ENCODE data around the gene PRSS23.

Gene PRSS23

GRCh38 chr11:86760577-86760976 lies 39.8 kb upstream of the PRSS23 start:
- Histone ChIP-seq H3K9me3 (replicated peaks in 1 of 2; ENCODE audit: control insufficient read depth in 2 of 2, insufficient read depth in 1 of 2, low read depth in 1 of 2, low read length in 2 of 2) (peaks cover 0 to 9% of the 10 kb centered on the region in 2 donors), H3K4me2 (ENCODE audit: insufficient read depth, low read length, poor library complexity, severe bottlenecking) (no peak overlapping the region), H3K27me3 (ENCODE audit: control insufficient read depth in 3 of 3, insufficient read depth in 3 of 3, low read depth in 1 of 3, low read length in 3 of 3) (no peaks in the 10 kb centered on the region), H2AK5ac (ENCODE audit: low read depth, low read length) (no peak overlapping the region), H3K18ac (ENCODE audit: low read length) (no peak overlapping the region), H3K36me3 (replicated peaks in 1 of 2; ENCODE audit: control insufficient read depth in 2 of 2, insufficient read depth in 2 of 2, low read length in 2 of 2) (no peaks in the 10 kb centered on the region), H2BK120ac (ENCODE audit: low read depth, low read length) (no peak overlapping the region), H3K4ac (ENCODE audit: low read length) (no peak overlapping the region), H3K4me1 (ENCODE audit: control insufficient read depth in 2 of 2, insufficient read depth in 1 of 2, low read depth in 1 of 2, low read length in 2 of 2) (peaks cover 0 to 6% of the 10 kb centered on the region in 2 donors), H3K23ac (ENCODE audit: low read depth, low read length, poor library complexity) (no peak overlapping the region), H2BK12ac (ENCODE audit: low read length) (no peak overlapping the region), H2BK15ac (ENCODE audit: low read length) (no peak overlapping the region), H2BK5ac (ENCODE audit: low read length) (no peak overlapping the region), H3K4me3 (ENCODE audit: low read length in 2 of 2) (no peak overlapping the region), H3K79me1 (ENCODE audit: low read depth, low read length) (no peaks in the 10 kb centered on the region), H2AFZ (ENCODE audit: low read length) (no peak overlapping the region), H4K91ac (ENCODE audit: low read depth, low read length, poor library complexity) (no peak overlapping the region), H4K8ac (ENCODE audit: low read depth, low read length) (no peak overlapping the region), H3K9ac (ENCODE audit: low read depth, low read length, poor library complexity) (no peak overlapping the region), H3K14ac (ENCODE audit: low read length) (no peak overlapping the region), H3K27ac (replicated peaks; ENCODE audit: low read length) (no peak overlapping the region)
- no peak for DNase-seq (ENCODE audit: low spot score)
- no CpG with 5 or more reads among the region's 1 CpG for WGBS, 2 donors (ENCODE audit: extremely low coverage in 2 of 2, insufficient read length in 2 of 2, insufficient replicate concordance in 1 of 2)

GRCh38 chr11:86761978-86762377 lies 38.4 kb upstream of the PRSS23 start:
- Histone ChIP-seq H3K27me3 (ENCODE audit: control insufficient read depth in 3 of 3, insufficient read depth in 3 of 3, low read depth in 1 of 3, low read length in 3 of 3) (no peaks in the 10 kb centered on the region), H3K4ac (ENCODE audit: low read length) (no peak overlapping the region), H2BK120ac (ENCODE audit: low read depth, low read length) (no peak overlapping the region), H2BK15ac (ENCODE audit: low read length) (no peak overlapping the region), H2BK12ac (ENCODE audit: low read length) (no peak overlapping the region), H3K79me1 (ENCODE audit: low read depth, low read length) (no peaks in the 10 kb centered on the region), H2AK5ac (ENCODE audit: low read depth, low read length) (no peak overlapping the region), H3K9ac (ENCODE audit: low read depth, low read length, poor library complexity) (no peak overlapping the region), H3K18ac (ENCODE audit: low read length) (no peak overlapping the region), H3K9me3 (replicated peaks in 1 of 2; ENCODE audit: control insufficient read depth in 2 of 2, insufficient read depth in 1 of 2, low read depth in 1 of 2, low read length in 2 of 2) (peaks cover 0 to 9% of the 10 kb centered on the region in 2 donors), H2AFZ (ENCODE audit: low read length) (peak overlapping the region; percentile 19), H3K36me3 (replicated peaks in 1 of 2; ENCODE audit: control insufficient read depth in 2 of 2, insufficient read depth in 2 of 2, low read length in 2 of 2) (no peaks in the 10 kb centered on the region), H4K8ac (ENCODE audit: low read depth, low read length) (no peak overlapping the region), H3K4me2 (ENCODE audit: insufficient read depth, low read length, poor library complexity, severe bottlenecking) (no peak overlapping the region), H3K23ac (ENCODE audit: low read depth, low read length, poor library complexity) (no peak overlapping the region), H3K4me1 (ENCODE audit: control insufficient read depth in 2 of 2, insufficient read depth in 1 of 2, low read depth in 1 of 2, low read length in 2 of 2) (peaks cover 0 to 6% of the 10 kb centered on the region in 2 donors), H2BK5ac (ENCODE audit: low read length) (no peak overlapping the region), H4K91ac (ENCODE audit: low read depth, low read length, poor library complexity) (no peak overlapping the region), H3K4me3 (ENCODE audit: low read length in 2 of 2) (no peak overlapping the region), H3K14ac (ENCODE audit: low read length) (no peak overlapping the region), H3K27ac (replicated peaks; ENCODE audit: low read length) (no peak overlapping the region)
- WGBS, 2 donors (ENCODE audit: extremely low coverage in 2 of 2, insufficient read length in 2 of 2, insufficient replicate concordance in 1 of 2), result no CpG with 5 or more reads among the region's 2 CpGs
- DNase-seq (ENCODE audit: low spot score), result no peak

GRCh38 chr11:86765203-86765602 lies 35.1 kb upstream of the PRSS23 start:
- no peak overlapping the region for H3K9ac ChIP-seq (ENCODE audit: low read depth, low read length, poor library complexity)
- H3K4me3 ChIP-seq (ENCODE audit: low read length in 2 of 2), result no peak overlapping the region
- H2AK5ac ChIP-seq (ENCODE audit: low read depth, low read length), result no peak overlapping the region
- no peak overlapping the region for H3K27ac ChIP-seq (replicated peaks; ENCODE audit: low read length)
- DNase-seq (ENCODE audit: low spot score), result no peak
- H2BK15ac ChIP-seq (ENCODE audit: low read length), result no peak overlapping the region
- no peak overlapping the region for H2BK12ac ChIP-seq (ENCODE audit: low read length)
- no peak overlapping the region for H2BK5ac ChIP-seq (ENCODE audit: low read length)
- no peak overlapping the region for H3K23ac ChIP-seq (ENCODE audit: low read depth, low read length, poor library complexity)
- H3K9me3 ChIP-seq (replicated peaks in 1 of 2; ENCODE audit: control insufficient read depth in 2 of 2, insufficient read depth in 1 of 2, low read depth in 1 of 2, low read length in 2 of 2), result peaks cover 0 to 4% of the 10 kb centered on the region in 2 donors
- H3K18ac ChIP-seq (ENCODE audit: low read length), result peak overlapping the region; percentile 78
- no peak overlapping the region for H4K91ac ChIP-seq (ENCODE audit: low read depth, low read length, poor library complexity)
- H3K27me3 ChIP-seq (ENCODE audit: control insufficient read depth in 3 of 3, insufficient read depth in 3 of 3, low read depth in 1 of 3, low read length in 3 of 3), result no peaks in the 10 kb centered on the region
- H3K14ac ChIP-seq (ENCODE audit: low read length), result no peak overlapping the region
- peaks cover 0 to 11% of the 10 kb centered on the region in 2 donors for H3K4me1 ChIP-seq (ENCODE audit: control insufficient read depth in 2 of 2, insufficient read depth in 1 of 2, low read depth in 1 of 2, low read length in 2 of 2)
- H3K79me1 ChIP-seq (ENCODE audit: low read depth, low read length), result no peaks in the 10 kb centered on the region
- no peak overlapping the region for H2BK120ac ChIP-seq (ENCODE audit: low read depth, low read length)
- H4K8ac ChIP-seq (ENCODE audit: low read depth, low read length), result no peak overlapping the region
- H3K36me3 ChIP-seq (replicated peaks in 1 of 2; ENCODE audit: control insufficient read depth in 2 of 2, insufficient read depth in 2 of 2, low read length in 2 of 2), result no peaks in the 10 kb centered on the region
- H2AFZ ChIP-seq (ENCODE audit: low read length), result peak overlapping the region; percentile 55
- no peak overlapping the region for H3K4me2 ChIP-seq (ENCODE audit: insufficient read depth, low read length, poor library complexity, severe bottlenecking)
- no CpG with 5 or more reads among the region's 4 CpGs for WGBS, 2 donors (ENCODE audit: extremely low coverage in 2 of 2, insufficient read length in 2 of 2, insufficient replicate concordance in 1 of 2)
- H3K4ac ChIP-seq (ENCODE audit: low read length), result no peak overlapping the region

- no peak overlapping the region for H2BK120ac ChIP-seq (ENCODE audit: low read depth, low read length)
- no peaks in the 10 kb centered on the region for H3K27me3 ChIP-seq (ENCODE audit: control insufficient read depth in 3 of 3, insufficient read depth in 3 of 3, low read depth in 1 of 3, low read length in 3 of 3)
- peaks cover 0 to 11% of the 10 kb centered on the region in 2 donors for H3K4me1 ChIP-seq (ENCODE audit: control insufficient read depth in 2 of 2, insufficient read depth in 1 of 2, low read depth in 1 of 2, low read length in 2 of 2)
- H3K4me3 ChIP-seq (ENCODE audit: low read length in 2 of 2), result no peak overlapping the region
- H3K4ac ChIP-seq (ENCODE audit: low read length), result no peak overlapping the region
- H2AK5ac ChIP-seq (ENCODE audit: low read depth, low read length), result no peak overlapping the region
- H3K4me2 ChIP-seq (ENCODE audit: insufficient read depth, low read length, poor library complexity, severe bottlenecking), result no peak overlapping the region
- DNase-seq (ENCODE audit: low spot score), result no peak
- no peak overlapping the region for H2BK15ac ChIP-seq (ENCODE audit: low read length)
- no peaks in the 10 kb centered on the region for H3K36me3 ChIP-seq (replicated peaks in 1 of 2; ENCODE audit: control insufficient read depth in 2 of 2, insufficient read depth in 2 of 2, low read length in 2 of 2)
- H2BK5ac ChIP-seq (ENCODE audit: low read length), result no peak overlapping the region
- H3K14ac ChIP-seq (ENCODE audit: low read length), result no peak overlapping the region
- no peak overlapping the region for H3K9ac ChIP-seq (ENCODE audit: low read depth, low read length, poor library complexity)
- no peak overlapping the region for H2AFZ ChIP-seq (ENCODE audit: low read length)
- no peak overlapping the region for H4K91ac ChIP-seq (ENCODE audit: low read depth, low read length, poor library complexity)
- H2BK12ac ChIP-seq (ENCODE audit: low read length), result no peak overlapping the region
- H3K27ac ChIP-seq (replicated peaks; ENCODE audit: low read length), result no peak overlapping the region
- H3K23ac ChIP-seq (ENCODE audit: low read depth, low read length, poor library complexity), result no peak overlapping the region
- WGBS, 2 donors (ENCODE audit: extremely low coverage in 2 of 2, insufficient read length in 2 of 2, insufficient replicate concordance in 1 of 2), result no CpG with 5 or more reads among the region's 2 CpGs
- H3K18ac ChIP-seq (ENCODE audit: low read length), result no peak overlapping the region
- H4K8ac ChIP-seq (ENCODE audit: low read depth, low read length), result no peak overlapping the region
- peaks cover 0 to 4% of the 10 kb centered on the region in 2 donors for H3K9me3 ChIP-seq (replicated peaks in 1 of 2; ENCODE audit: control insufficient read depth in 2 of 2, insufficient read depth in 1 of 2, low read depth in 1 of 2, low read length in 2 of 2)
- H3K79me1 ChIP-seq (ENCODE audit: low read depth, low read length), result no peaks in the 10 kb centered on the region
Observed at GRCh38 chr11:86765878-86766277, 34.5 kb upstream of the PRSS23 start.
